Retinal pigment epithelial cell (primary cell): ENCODE results near the gene ACP5.

Source experiments
- DNase-seq: peaks from one replicate; pipeline ENCODE4 v3.0.0-alpha.2; 2010; ENCODE audit warnings: low read depth
- H3K4me3 ChIP-seq: 2 replicates; pipeline ENCODE4 v1.5.1; 2011; ENCODE audit warnings: mild to moderate bottlenecking, low read length, control low read depth, moderate library complexity
- CTCF ChIP-seq: conservative IDR thresholded peaks from 2 replicates; pipeline ENCODE4 v1.5.1; 2011; ENCODE audit warnings: low read depth, low read length, control low read depth, inconsistent platforms

The ACP5 gene

GRCh38 chr19:11530432-11530831, 47.0 kb downstream of the ACP5 start:
- H3K4me3 ChIP-seq: no peak overlapping the region
- TF ChIP-seq CTCF: peak; percentile 42
- peak; percentile 51 for DNase-seq

GRCh38 chr19:11528551-11529341, 48.7 kb downstream of the ACP5 start, which contains the start of gene ECSIT:
Gene ECSIT (minus strand): TSS chr19:11529134. CDS start chr19:11519170, 9,964 bp downstream.
- H3K4me3 ChIP-seq: peak within 1 kb of the TSS; percentile 94
- TF ChIP-seq CTCF: no peak

More at GRCh38 chr19:11528551-11529341, 48.7 kb downstream of the ACP5 start, which contains the start of gene ECSIT:
- peak; percentile 96 for DNase-seq
